GM12891 (cell line): ENCODE results near the gene SEC61G.

ENCODE experiments used
- DNase-seq: peaks from one replicate; pipeline ENCODE4 v3.0.0; 2011; ENCODE audit warnings: low spot score; ENCODE audit not compliant: insufficient read length
- FAIRE-seq: peaks from 2 replicates; lab custom pipeline; 2011; peaks lifted over from hg19 to GRCh38; lab: Jason Lieb, UNC
- PAX5 ChIP-seq: IDR thresholded peaks from 2 replicates; pipeline ENCODE4 v1.6.1; 2011; ENCODE audit warnings: low read length, moderate library complexity, mild to moderate bottlenecking; ENCODE audit not compliant: insufficient read depth, severe bottlenecking
- POLR2A ChIP-seq: IDR thresholded peaks from 2 replicates; pipeline ENCODE4 v1.6.1; 2011; ENCODE audit warnings: low read depth, low read length, control low read depth
- POLR2AphosphoS5 ChIP-seq: IDR thresholded peaks from 2 replicates; pipeline ENCODE4 v1.6.1; 2011; ENCODE audit warnings: low read depth, low read length, control low read depth
- POU2F2 ChIP-seq: IDR thresholded peaks from 2 replicates; pipeline ENCODE4 v1.6.1; 2011; ENCODE audit warnings: low read depth, mild to moderate bottlenecking, control low read depth, low read length, moderate library complexity
- SPI1 ChIP-seq: IDR thresholded peaks from 2 replicates; pipeline ENCODE4 v1.6.1; 2011; ENCODE audit warnings: low read depth, low read length, control low read depth
- TAF1 ChIP-seq: IDR thresholded peaks from 2 replicates; pipeline ENCODE4 v1.6.1; 2011; ENCODE audit warnings: low read depth, low read length, control low read depth

SEC61G gene

GRCh38 chr7:54722502-54722901 lies 36.5 kb downstream of the SEC61G start:
- DNase-seq (no peak), FAIRE-seq (no peak)
- TF ChIP-seq SPI1 (no peak), PAX5 (no peak), POU2F2 (no peak), TAF1 (no peak), POLR2AphosphoS5 (no peak), POLR2A (no peak)

GRCh38 chr7:54722026-54722425 lies 37.0 kb downstream of the SEC61G start:
- FAIRE-seq: no peak
- TF ChIP-seq POU2F2 (no peak), POLR2AphosphoS5 (no peak), TAF1 (no peak), SPI1 (no peak), POLR2A (no peak), PAX5 (no peak)
- no peak for DNase-seq

DNA sequence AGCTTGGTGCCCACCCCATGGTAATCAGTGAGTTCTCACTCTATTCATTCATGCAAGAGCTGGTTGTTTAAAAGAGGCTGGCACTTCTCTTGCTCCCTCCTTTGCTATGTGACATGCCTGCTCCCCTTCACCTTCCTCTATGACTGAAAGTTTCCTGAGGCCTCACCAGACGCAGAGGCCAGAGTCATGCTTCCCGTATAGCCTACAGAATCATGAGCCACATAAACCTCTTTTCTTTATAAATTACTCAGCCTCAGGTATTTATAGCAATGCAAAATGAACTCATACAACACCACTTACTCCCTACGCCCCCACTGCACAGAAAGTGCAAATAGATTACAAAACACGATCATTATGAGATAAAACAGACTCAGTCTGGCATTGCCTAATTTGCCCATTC lies 39.0 kb downstream of the SEC61G start:
- FAIRE-seq (no peak), DNase-seq (no peak)
- TF ChIP-seq POU2F2 (no peak), TAF1 (no peak), PAX5 (no peak), SPI1 (no peak), POLR2AphosphoS5 (no peak), POLR2A (no peak)

DNA sequence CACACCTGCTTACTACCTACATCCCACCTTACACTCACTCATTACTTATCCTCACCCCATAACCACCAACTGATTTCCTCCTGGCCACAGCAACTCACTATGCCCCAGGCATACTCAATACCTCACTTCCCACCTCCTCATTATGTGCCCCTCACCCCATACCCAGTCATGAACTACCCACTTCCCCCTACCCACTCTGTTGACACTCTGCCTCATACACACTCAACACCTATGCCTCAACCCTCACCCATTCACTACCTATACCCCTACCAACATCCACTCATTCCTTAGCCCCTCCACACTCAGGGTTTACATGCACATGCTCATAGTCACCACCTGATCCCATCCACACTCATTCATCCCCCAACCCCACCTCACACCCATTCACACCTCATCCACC lies 39.6 kb downstream of the SEC61G start:
- FAIRE-seq (no peak), DNase-seq (no peak)
- TF ChIP-seq SPI1 (no peak), POLR2A (no peak), POLR2AphosphoS5 (no peak), POU2F2 (no peak), TAF1 (no peak), PAX5 (no peak)

DNA sequence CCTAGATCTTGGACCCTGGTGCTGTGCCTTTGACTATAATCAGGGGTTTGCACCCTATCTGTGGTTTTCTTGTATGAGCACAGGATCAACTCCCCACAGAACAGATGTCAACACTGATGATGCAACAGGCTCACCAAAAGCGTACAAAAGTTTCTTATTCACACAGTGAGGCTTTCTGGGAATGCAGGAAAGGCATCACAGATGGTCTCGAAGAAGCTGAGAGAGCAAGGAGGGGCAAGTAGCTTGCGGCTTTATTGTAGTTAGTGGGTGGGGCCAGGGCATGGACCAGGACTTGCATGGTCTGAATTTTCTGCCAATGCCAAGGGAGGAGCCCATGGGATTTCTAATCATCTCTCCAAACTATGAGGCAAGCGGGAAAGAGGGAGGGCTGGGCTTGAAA lies 46.2 kb downstream of the SEC61G start:
- DNase-seq (no peak), FAIRE-seq (no peak)
- TF ChIP-seq POU2F2 (no peak), POLR2A (no peak)

GRCh38 chr7:54711900-54712595 lies 47.0 kb downstream of the SEC61G start:
- no peak for FAIRE-seq
- no peak for DNase-seq
- TF ChIP-seq PAX5 (no peak), SPI1 (no peak), TAF1 (no peak), POLR2AphosphoS5 (no peak), POLR2A (no peak), POU2F2 (no peak)

DNA sequence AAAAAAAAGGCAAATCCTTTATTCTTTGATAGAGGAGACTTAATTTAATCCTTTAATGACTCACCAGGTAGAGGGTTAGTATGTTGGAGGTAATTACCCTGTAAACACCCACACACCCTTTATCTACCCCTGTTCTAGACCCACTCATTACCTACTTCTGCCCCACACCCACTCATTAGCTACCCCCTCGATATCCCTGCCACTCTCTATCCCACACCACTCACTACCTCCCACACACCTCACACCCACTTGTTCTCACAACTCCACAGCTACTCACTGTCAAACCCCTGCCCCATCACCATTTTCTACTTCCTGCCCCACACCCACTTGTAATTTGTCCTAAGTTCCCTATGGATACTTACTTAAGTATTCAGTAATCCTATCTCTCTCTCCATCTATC lies 49.7 kb downstream of the SEC61G start:
- DNase-seq (no peak), FAIRE-seq (no peak)
- TF ChIP-seq POU2F2 (no peak), POLR2AphosphoS5 (no peak), POLR2A (no peak), PAX5 (no peak), SPI1 (no peak), TAF1 (no peak)

- DNase-seq (no peak), FAIRE-seq (no peak)
- no peak for TF ChIP-seq PAX5
- no peak for TF ChIP-seq POLR2AphosphoS5
- TF ChIP-seq POLR2A: no peak
- no peak for TF ChIP-seq SPI1
- TF ChIP-seq TAF1: no peak
- no peak for TF ChIP-seq POU2F2
Observed at GRCh38 chr7:54705436-54705835, 53.6 kb downstream of the SEC61G start.

DNA sequence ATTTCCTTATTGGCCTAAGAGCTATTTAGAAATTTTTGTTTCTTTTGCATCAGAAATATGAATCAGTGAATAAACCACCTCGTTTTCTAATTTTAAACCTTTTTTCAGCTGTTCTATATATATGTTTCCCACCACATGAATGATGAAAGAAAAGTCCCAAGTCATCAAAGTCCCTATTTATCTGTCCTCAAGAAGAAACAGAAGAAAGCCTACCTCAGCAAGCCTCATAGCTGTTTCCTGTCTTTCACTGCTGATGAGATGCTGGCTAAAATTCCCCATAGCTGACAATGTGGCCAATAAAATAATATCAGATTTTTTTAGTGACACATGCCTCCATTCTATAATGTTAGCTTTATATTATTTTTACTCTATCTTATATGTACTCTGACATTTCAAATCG lies 54.2 kb downstream of the SEC61G start:
- FAIRE-seq (no peak), DNase-seq (no peak)
- TF ChIP-seq SPI1 (no peak), POU2F2 (no peak), TAF1 (no peak), POLR2AphosphoS5 (no peak)
